Breast epithelium (tissue), 4 donors: ENCODE results near the gene AR. TPM values are rescaled to one million over a fixed set of nuclear protein-coding genes. Genes with fewer than 3 reads are reported as not detected.

Experiments used
- DNase-seq, 2 donors: peaks; one replicate each; pipeline ENCODE4 v3.0.0-alpha.2; 2019; ENCODE audit warnings: low spot score in 2 of 2
- H3K27ac ChIP-seq, 2 donors: fragments of 200-600 bp; sonication (generic) in 1 of 2; one replicate each; pipeline ENCODE4 v1.5.1; 2016 to 2019; ENCODE audit warnings: mild to moderate bottlenecking in 1 of 2
- H3K27me3 ChIP-seq, 2 donors: fragments of 200-600 bp; sonication (generic) in 1 of 2; one replicate each; pipeline versions ENCODE4 v1.5.1 to v1.6.0; 2017 to 2019; ENCODE audit warnings: control low read depth in 1 of 2, mild to moderate bottlenecking in 1 of 2
- H3K36me3 ChIP-seq: fragments of 200-600 bp; one replicate; pipeline ENCODE4 v1.5.1; 2019
- H3K4me1 ChIP-seq, 2 donors: fragments of 200-600 bp; sonication (generic); one replicate each; pipeline ENCODE4 v1.5.1; 2016 to 2019; ENCODE audit warnings: control low read depth in 1 of 2
- H3K4me3 ChIP-seq, 3 donors: fragments of 200-600 bp; sonication (generic); 1 replicate in 2 of 3; 2 replicates in 1 of 3; pipeline ENCODE4 v1.5.1; 2016 to 2019; ENCODE audit warnings: mild to moderate bottlenecking in 3 of 3, moderate library complexity in 2 of 3
- H3K9me3 ChIP-seq, 2 donors: fragments of 200-600 bp; sonication (generic) in 1 of 2; one replicate each; pipeline ENCODE4 v1.5.1; 2016 to 2019; ENCODE audit warnings: control low read depth in 1 of 2
- POLR2A ChIP-seq: fragments of 450-650 bp; IDR thresholded peaks from one replicate; pipeline ENCODE4 v1.6.1; 2016; ENCODE audit warnings: antibody characterized with exemption, mild to moderate bottlenecking, moderate library complexity
- POLR2AphosphoS5 ChIP-seq, 3 donors: sonication (generic); formaldehyde crosslinking; IDR thresholded peaks; one replicate each; pipeline ENCODE4 v1.6.1; 2017; ENCODE audit warnings: antibody characterized with exemption in 3 of 3
- intact Hi-C: fragments of 100-400 bp; cut with DNase I; formaldehyde crosslinking; loops from one replicate; pipeline ENCODE4 v1.15.1; 2023; ENCODE audit warnings: low total_unique reads
- total RNA-seq, 3 donors: library from RNA; depleted of rRNA; stranded (reverse); fragments of >200 nt; gene quantifications; one replicate each; pipeline ENCODE4 v1.1.0, GENCODE V29; 2016
- TF ChIP-seq, protein P1 (sequence below), 3 donors: fragments of 450-650 bp; IDR thresholded peaks; one replicate each; pipeline ENCODE4 v1.5.1; 2016 to 2017; ENCODE audit warnings: antibody characterized with exemption in 3 of 3, mild to moderate bottlenecking in 3 of 3, moderate library complexity in 3 of 3

AR gene
- total RNA-seq, 3 donors from 2014 or later = 29.1 to 51.8 (median 35.7) TPM

DNA sequence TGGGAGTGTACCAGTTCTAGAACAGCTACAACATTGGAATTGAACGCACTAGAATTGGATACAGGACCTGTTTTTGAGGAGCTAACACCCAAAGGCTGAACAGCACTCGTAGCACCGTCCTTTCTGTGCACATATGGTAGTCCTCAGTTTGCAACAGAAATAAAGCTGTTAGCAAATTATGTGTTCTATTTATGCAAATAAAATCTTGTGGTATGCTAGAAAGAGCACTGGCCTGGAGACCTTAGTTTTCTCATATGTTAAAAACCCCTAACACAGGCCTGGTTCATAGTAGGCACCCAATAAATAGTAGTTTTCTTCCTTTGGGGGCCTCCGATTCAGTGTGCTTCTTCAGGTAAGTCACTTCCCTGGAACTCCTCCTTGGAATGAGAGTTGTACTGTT lies 140.3 kb downstream of the AR start:
- intact Hi-C loops = no loop called here

GRCh38 chrX:67692246-67692645 lies 148.4 kb downstream of the AR start:
- no peaks in the 10 kb centered on the region for H3K36me3 ChIP-seq
- intact Hi-C loops = no loop called here

More for the DNA sequence above, 140.3 kb downstream of the AR start:
- H3K36me3 ChIP-seq = no peaks in the 10 kb centered on the region
- H3K27me3 ChIP-seq = peaks cover 0 to 28% of the 10 kb centered on the region in 2 donors
- no peak overlapping the region for H3K27ac ChIP-seq
- DNase-seq = no peak
- no peak overlapping the region for H3K4me3 ChIP-seq
- peaks cover 0 to 14% of the 10 kb centered on the region in 2 donors for H3K9me3 ChIP-seq
- TF ChIP-seq, protein P1, sequence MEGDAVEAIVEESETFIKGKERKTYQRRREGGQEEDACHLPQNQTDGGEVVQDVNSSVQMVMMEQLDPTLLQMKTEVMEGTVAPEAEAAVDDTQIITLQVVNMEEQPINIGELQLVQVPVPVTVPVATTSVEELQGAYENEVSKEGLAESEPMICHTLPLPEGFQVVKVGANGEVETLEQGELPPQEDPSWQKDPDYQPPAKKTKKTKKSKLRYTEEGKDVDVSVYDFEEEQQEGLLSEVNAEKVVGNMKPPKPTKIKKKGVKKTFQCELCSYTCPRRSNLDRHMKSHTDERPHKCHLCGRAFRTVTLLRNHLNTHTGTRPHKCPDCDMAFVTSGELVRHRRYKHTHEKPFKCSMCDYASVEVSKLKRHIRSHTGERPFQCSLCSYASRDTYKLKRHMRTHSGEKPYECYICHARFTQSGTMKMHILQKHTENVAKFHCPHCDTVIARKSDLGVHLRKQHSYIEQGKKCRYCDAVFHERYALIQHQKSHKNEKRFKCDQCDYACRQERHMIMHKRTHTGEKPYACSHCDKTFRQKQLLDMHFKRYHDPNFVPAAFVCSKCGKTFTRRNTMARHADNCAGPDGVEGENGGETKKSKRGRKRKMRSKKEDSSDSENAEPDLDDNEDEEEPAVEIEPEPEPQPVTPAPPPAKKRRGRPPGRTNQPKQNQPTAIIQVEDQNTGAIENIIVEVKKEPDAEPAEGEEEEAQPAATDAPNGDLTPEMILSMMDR (IDR thresholded peaks at IDR 0.05) = no peak
- TF ChIP-seq POLR2AphosphoS5 (IDR thresholded peaks at IDR 0.05) = no peak
- no peak for TF ChIP-seq POLR2A
- no peaks in the 10 kb centered on the region for H3K4me1 ChIP-seq

GRCh38 chrX:67693928-67694327 lies 150.1 kb downstream of the AR start:
- H3K4me1 ChIP-seq = no peaks in the 10 kb centered on the region
- peaks cover 0 to 19% of the 10 kb centered on the region in 2 donors for H3K27me3 ChIP-seq
- intact Hi-C loops = no loop called here
- H3K9me3 ChIP-seq = no peaks in the 10 kb centered on the region
- no peak overlapping the region for H3K27ac ChIP-seq
- H3K4me3 ChIP-seq = no peak overlapping the region
- DNase-seq = no peak
- no peak for TF ChIP-seq POLR2AphosphoS5 (IDR thresholded peaks at IDR 0.05)
- no peak for TF ChIP-seq POLR2A
- TF ChIP-seq, protein P1 (IDR thresholded peaks at IDR 0.05) = no peak
- H3K36me3 ChIP-seq = no peaks in the 10 kb centered on the region

More at GRCh38 chrX:67692246-67692645, 148.4 kb downstream of the AR start:
- no peak overlapping the region for H3K4me3 ChIP-seq
- peaks cover 0 to 19% of the 10 kb centered on the region in 2 donors for H3K27me3 ChIP-seq
- H3K27ac ChIP-seq = no peak overlapping the region
- H3K4me1 ChIP-seq = no peaks in the 10 kb centered on the region
- TF ChIP-seq POLR2AphosphoS5 (IDR thresholded peaks at IDR 0.05) (no peak), POLR2A (no peak)
- TF ChIP-seq, protein P1 (IDR thresholded peaks at IDR 0.05) = no peak
- H3K9me3 ChIP-seq = no peaks in the 10 kb centered on the region
- DNase-seq = no peak

GRCh38 chrX:67697452-67697851 lies 153.6 kb downstream of the AR start:
- no peak for TF ChIP-seq POLR2AphosphoS5 (IDR thresholded peaks at IDR 0.05)
- TF ChIP-seq, protein P1 (IDR thresholded peaks at IDR 0.05) = no peak
- no peak for TF ChIP-seq POLR2A
- Histone ChIP-seq H3K9me3 (no peaks in the 10 kb centered on the region), H3K36me3 (no peaks in the 10 kb centered on the region), H3K4me3 (no peak overlapping the region), H3K4me1 (no peaks in the 10 kb centered on the region), H3K27ac (no peak overlapping the region), H3K27me3 (peaks cover 0 to 14% of the 10 kb centered on the region in 2 donors)
- no peak for DNase-seq
- intact Hi-C loops = no loop called here

GRCh38 chrX:67700602-67701001 lies 156.8 kb downstream of the AR start:
- H3K4me1 ChIP-seq = no peaks in the 10 kb centered on the region
- TF ChIP-seq POLR2AphosphoS5 (IDR thresholded peaks at IDR 0.05) = no peak
- H3K4me3 ChIP-seq = no peak overlapping the region
- intact Hi-C loops = no loop called here
- DNase-seq = no peak
- H3K27me3 ChIP-seq = peaks cover 0 to 14% of the 10 kb centered on the region in 2 donors
- H3K9me3 ChIP-seq = no peaks in the 10 kb centered on the region
- H3K36me3 ChIP-seq = no peaks in the 10 kb centered on the region
- no peak overlapping the region for H3K27ac ChIP-seq

DNA sequence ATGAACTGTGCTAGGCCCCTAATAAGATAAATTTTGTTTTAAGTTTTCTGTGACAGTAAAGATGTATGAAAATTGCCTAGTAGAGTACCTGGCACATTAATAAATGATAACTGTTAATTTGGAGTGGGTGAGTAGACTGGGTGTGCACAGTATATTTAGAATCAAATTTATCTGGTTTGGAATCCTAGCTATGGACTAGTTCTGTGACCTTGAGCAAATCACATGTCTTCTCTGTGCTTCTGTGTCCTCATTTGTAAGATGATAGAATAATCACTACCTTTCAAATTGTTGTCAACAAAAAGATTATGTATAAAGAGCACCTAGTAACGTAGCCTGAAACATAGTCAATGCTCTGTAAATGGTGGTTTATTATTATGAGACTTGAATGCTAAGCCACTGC lies 170.2 kb downstream of the AR start:
- intact Hi-C loops = no loop called here
- TF ChIP-seq, protein P1 (IDR thresholded peaks at IDR 0.05) = no peak
- TF ChIP-seq POLR2AphosphoS5 (IDR thresholded peaks at IDR 0.05) (no peak), POLR2A (no peak)
- Histone ChIP-seq H3K4me3 (no peak overlapping the region), H3K4me1 (no peaks in the 10 kb centered on the region), H3K9me3 (peaks cover 7% of the 10 kb centered on the region in 2 donors), H3K27me3 (peaks cover 0 to 21% of the 10 kb centered on the region in 2 donors), H3K36me3 (no peaks in the 10 kb centered on the region), H3K27ac (no peak overlapping the region)
- DNase-seq = no peak
